HG02970 (cell line): ENCODE measurements around the gene GLIS1.

Experiments used
- ATAC-seq: cut with Tn5 transposase; IDR thresholded peaks from one replicate; pipeline ENCODE4 v1.9.1; 2021; ENCODE audit warnings: mild to moderate bottlenecking, moderate library complexity, moderate number of reproducible peaks; ENCODE audit not compliant: unreplicated experiment, low FRiP score

Gene GLIS1

GRCh38 chr1:53458634-53459033 is 280.3 kb downstream of the GLIS1 start:
- no peak for ATAC-seq
